GM18873 (cell line): ENCODE measurements around the gene ZHX3.

Experiments
- ATAC-seq: cut with Tn5 transposase; IDR thresholded peaks from one replicate; pipeline ENCODE4 v1.9.1; 2021; ENCODE audit warnings: mild to moderate bottlenecking, moderate library complexity, moderate number of reproducible peaks; ENCODE audit not compliant: unreplicated experiment, low FRiP score

Gene ZHX3

GRCh38 chr20:41203660-41204059, 113.9 kb downstream of the ZHX3 start:
- no peak for ATAC-seq

GRCh38 chr20:41202426-41202825, 115.1 kb downstream of the ZHX3 start:
- no peak for ATAC-seq

DNA sequence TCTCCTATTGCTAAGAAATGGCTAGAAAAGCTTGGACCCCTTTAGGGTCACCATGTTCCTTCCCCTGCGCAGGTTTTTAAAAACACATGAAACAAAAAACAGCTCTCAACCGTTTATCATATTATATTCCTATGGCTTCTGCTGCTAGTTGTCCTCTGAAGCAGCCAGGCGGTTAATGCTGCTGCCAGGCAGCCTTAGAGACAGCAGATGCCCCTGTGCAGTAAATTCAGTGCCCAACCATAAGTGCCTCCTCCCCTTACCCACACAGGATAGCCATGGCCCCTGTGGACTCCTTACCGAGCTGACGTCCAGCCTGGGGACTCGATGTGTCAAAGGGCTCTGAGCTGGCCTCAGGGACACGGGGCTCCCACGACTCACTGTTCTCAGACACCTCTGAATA, 115.8 kb downstream of the ZHX3 start:
- no peak for ATAC-seq

DNA sequence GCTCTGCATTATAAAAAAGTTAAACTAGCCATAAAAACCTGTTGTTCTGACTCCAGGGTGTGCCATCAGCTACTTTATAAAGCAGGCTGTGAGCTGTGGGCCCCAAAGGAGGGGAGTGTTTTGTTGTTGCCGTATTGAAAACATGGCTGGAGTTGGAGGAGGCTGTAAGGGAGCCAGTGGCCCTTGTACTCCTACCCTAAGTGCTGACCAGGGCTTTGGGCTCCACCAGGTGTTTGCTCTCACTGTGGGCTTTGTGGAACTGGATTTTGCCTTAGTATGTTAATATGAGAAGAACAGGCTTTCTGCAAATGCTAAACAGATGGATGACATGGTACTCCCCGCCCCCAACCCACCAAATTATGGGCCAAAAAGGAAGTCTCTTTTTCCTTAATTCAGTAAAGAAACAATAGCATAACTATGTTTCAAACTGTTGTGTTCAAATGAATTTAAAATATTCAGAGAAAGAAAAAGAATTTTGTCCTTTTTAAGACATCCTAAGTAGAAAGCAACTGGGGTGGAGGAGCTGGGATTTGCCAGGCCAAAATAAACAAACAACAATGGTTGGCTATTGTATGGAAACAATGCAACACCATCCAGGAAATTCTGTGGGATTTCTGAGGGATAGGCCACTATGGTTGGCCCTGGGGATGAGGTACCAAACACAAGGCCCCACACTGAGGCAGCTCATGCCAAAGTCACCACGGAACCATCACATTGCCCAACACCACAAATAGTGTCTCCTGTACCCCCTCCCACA, 116.9 kb downstream of the ZHX3 start:
- no peak for ATAC-seq

DNA sequence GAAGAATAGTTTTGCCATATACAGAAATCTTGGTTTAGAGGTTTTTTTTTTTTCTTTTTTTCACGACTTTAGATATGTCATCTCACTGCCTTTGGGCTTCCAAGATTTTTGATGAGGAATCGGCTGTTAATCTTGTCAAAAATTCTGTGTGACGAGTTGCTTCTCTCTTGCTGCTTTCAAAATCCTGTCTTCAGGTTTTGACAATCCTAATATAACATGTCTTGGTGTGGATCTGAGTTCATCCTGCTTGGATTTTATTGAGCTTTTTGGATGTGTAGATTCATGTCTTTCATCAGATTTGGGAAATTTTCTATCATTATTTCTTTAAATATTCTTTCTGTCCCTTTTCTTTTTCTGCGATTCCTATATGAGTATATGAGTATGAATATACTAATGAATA, 119.1 kb downstream of the ZHX3 start:
- no peak for ATAC-seq

- no peak for ATAC-seq
These were observed 120.8 kb downstream of the ZHX3 start for GRCh38 chr20:41196653-41197225.

GRCh38 chr20:41192575-41192974, 125.0 kb downstream of the ZHX3 start:
- no peak for ATAC-seq

DNA sequence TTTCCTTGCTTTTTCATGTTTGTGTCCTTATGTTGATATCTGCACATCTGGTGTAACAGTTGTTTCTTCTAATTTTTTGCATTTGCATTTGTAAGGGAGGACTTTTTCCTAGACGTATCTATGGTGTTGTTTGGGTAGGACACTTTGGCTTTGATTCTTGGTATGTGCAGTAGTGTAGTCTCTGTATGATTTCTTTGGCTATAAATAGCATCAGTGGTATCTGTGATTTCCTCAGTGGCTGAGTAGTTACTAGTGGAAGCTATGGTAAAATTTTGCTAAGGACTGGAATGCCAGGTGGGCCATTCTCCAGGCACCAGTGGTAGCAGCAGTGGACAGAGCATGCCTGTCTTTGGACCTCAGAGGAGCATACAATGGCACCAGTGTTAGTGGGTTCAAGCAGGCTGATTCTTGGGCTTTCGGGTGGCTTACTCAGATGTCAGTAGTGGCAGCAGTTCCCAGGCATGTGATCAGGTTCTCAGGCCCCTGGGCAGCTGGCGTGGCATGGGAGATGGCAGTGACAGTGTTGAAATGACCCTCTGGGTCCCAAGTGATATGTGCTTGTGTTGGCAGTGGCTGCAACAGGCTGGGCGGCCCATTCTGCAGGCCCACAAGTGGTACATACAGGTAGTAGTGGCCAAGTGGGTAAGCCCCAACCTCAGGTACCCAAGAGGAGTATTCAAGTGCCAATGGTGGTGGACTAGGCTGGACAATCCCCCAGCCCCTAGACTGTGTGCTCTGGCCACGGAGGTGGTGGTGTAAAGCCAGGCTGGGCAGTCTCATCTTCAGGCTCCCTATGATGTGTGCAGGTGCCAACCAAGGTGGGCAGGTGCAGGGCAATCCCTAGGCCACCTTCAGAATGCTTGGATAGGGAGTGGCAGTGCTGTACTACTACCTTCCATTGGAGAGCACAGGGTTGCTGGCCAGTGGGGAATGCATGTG, 125.7 kb downstream of the ZHX3 start:
- ATAC-seq: no peak

- no peak for ATAC-seq
These were observed 129.9 kb downstream of the ZHX3 start for GRCh38 chr20:41187668-41188067.

DNA sequence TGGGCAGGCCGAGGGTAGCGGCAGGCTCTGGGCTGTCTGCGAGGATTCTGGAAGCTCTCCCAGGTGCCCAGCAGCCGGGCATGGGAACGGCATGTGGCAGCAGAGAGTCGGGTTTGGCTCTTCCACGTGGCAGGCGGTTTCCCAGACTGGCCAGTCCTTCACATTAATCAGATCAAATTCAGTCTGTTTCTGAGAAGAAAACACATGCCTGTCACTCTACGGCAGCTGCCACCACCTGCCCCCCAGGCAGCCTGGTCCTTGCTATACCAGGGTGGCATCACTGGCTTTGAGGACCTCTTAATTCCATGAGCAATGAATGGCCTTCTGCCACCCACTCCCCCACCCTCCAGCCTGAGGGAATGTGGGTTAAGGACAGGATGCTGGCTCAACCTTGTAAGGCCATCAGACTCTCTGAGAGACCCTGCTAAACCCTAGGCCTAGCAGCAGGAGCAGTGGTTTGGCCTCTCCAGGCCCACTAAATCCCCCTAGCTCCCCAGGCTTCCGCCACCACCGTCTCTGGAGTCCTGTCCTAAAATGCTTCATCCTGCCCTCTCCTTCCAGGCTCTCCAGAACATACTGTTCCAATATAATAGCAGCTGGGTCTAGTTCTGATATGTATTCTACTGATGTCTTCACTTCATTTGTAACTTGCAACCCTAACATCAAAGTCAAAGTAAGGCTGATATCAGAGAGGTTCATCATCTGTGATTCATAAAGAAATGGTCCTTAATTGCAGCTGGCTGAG, 132.3 kb downstream of the ZHX3 start:
- no peak for ATAC-seq

DNA sequence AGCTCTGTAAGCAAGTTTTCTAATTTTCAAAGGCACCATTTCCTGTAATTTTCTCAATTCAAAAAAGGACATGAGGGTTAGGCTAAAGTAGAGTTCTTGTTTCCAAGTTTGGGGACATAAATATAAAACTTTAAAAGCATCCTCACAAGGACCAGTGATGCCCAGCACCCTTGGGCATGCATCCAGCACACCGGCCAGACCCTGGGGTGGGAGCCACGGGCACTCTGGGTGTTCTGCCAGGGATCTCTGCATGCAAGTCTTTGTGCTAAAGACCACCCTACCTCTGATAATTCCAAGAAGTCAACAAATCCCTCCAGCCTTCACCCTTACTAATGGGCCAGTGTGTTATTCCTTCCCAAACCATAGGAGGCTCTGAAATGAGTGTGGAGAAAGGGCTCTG, 133.7 kb downstream of the ZHX3 start:
- ATAC-seq: no peak

GRCh38 chr20:41183391-41183790, 134.1 kb downstream of the ZHX3 start:
- no peak for ATAC-seq

DNA sequence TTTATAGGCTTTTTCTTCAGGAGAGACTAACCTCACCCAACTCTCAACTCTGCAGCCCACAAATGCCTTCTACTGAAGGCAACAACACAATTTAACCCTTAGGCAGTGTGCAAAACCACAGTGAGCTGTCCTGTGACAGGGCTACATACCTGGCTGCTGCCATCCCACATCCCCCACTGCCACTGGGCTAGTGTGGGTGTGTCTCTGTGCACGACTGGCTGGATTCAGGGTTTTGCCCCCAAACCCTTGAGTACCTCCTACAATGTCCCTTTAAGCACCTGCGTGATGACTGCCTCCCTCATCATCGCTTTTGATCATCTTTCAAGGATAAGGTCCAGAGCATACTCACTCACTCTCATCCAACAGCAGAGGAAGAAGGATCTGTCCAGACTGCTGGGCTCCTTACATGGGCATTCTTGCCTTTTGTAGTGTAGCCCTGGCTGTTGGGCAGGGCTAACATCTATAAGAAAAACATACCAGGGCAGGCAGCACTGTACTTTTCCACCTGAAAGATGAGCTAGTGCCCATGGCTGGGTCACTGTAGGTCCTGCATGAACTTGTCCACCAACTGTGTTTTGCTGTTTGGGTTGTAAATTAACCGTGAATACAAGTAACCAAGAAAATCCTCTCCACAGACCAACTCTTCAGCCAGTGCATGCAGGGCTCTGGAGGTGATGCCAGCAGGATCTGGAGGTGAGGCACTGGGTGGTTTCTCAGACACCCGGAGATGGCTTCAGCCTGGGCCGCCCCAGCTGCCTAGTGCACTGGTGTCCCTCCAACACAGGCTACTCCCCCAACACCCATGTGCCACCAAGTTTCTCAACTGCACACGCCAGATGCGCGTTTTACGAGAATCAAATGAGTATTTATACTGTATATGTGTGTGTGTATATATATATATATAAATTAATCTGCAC, 135.0 kb downstream of the ZHX3 start:
- no peak for ATAC-seq

DNA sequence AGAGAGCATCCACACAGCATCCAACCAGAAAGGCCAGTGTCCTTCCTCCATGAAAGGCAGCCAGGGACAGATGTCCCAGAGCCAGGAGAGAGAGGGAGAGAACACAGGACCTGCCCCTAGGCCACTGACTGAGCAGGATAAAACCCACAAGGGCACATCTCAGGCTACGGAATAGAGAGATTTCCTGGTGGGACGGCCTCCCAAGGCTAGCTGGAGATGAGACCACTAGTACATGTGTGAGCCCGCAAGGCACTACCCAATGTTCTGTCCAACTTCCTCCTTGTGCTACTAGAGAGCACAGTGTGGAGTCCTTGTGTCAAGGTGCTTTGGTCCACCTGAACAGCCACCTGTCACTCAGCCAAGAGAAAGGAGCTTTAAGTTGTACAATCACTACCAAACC, 136.0 kb downstream of the ZHX3 start:
- ATAC-seq: no peak

GRCh38 chr20:41180599-41181333, 136.8 kb downstream of the ZHX3 start:
- no peak for ATAC-seq

- ATAC-seq: no peak
These were observed 137.6 kb downstream of the ZHX3 start for GRCh38 chr20:41179961-41180360.

GRCh38 chr20:41178904-41179432, 138.6 kb downstream of the ZHX3 start:
- ATAC-seq: no peak

GRCh38 chr20:41178495-41178894, 139.0 kb downstream of the ZHX3 start:
- ATAC-seq: no peak

DNA sequence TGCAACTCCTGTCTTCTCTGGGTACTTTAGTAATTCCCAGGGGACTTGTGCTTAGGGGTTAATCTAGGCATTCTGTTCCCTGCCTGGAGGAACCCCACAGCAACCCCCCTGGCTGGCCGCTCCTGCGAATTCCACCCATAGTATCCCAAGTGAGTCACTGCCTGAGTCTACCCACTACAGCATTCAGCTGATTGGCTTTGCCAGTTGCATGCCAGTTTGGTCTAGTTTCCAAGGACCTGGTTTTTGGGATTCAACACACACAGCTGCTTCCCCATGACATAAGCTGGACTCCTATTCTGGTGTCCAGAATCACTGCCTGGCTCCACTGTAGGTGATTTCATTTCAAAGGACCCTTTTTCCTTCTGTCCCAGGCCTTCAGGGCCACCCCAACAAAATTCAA, 139.9 kb downstream of the ZHX3 start:
- ATAC-seq: no peak
